Right forelimb (tissue), 1 donor: Measurements from ENCODE around the gene IL17D.
"Not testable (repeated sequence)": the region's sequence is repeated elsewhere in the genome, so short reads cannot be mapped to it uniquely, and the experiment has no call there.

Experiments used
- DNase-seq: peaks from one replicate; pipeline ENCODE4 v3.0.0-alpha.2; 2018

IL17D gene

DNA sequence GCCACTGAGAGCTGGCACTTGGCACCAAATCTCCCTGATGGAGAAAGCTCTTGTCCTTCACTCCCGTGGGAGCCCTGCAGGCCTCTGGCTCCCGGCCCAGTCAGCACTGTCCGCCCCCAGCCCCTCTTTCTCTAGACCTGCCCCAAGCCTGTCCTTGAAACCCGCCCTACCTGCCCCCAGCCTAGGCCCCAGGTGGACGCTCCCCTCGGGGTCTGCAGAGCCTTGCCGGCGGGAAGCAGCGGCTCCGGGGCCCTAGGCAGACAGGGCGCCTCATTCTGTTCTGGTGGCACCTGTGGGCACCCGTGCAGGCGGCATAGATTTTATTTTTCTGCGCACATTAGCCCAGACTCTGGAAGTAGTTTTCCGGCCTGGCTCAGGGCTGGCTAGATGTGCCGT, 17.6 kb downstream of the IL17D start:
- DNase-seq = no peak

DNA sequence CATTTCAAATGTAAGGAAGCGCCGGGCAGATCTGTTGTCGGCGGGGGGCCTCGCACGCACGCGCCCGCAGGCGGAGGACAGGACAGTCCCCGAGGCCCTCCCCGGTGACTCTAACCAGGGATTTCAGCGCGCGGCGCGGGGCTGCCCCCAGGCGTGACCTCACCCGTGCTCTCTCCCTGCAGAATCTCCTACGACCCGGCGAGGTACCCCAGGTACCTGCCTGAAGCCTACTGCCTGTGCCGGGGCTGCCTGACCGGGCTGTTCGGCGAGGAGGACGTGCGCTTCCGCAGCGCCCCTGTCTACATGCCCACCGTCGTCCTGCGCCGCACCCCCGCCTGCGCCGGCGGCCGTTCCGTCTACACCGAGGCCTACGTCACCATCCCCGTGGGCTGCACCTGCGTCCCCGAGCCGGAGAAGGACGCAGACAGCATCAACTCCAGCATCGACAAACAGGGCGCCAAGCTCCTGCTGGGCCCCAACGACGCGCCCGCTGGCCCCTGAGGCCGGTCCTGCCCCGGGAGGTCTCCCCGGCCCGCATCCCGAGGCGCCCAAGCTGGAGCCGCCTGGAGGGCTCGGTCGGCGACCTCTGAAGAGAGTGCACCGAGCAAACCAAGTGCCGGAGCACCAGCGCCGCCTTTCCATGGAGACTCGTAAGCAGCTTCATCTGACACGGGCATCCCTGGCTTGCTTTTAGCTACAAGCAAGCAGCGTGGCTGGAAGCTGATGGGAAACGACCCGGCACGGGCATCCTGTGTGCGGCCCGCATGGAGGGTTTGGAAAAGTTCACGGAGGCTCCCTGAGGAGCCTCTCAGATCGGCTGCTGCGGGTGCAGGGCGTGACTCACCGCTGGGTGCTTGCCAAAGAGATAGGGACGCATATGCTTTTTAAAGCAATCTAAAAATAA, 18.2 kb downstream of the IL17D start:
- DNase-seq = no peak

- DNase-seq = no peak
These were observed 24.4 kb downstream of the IL17D start for GRCh38 chr13:20727856-20728255.

DNA sequence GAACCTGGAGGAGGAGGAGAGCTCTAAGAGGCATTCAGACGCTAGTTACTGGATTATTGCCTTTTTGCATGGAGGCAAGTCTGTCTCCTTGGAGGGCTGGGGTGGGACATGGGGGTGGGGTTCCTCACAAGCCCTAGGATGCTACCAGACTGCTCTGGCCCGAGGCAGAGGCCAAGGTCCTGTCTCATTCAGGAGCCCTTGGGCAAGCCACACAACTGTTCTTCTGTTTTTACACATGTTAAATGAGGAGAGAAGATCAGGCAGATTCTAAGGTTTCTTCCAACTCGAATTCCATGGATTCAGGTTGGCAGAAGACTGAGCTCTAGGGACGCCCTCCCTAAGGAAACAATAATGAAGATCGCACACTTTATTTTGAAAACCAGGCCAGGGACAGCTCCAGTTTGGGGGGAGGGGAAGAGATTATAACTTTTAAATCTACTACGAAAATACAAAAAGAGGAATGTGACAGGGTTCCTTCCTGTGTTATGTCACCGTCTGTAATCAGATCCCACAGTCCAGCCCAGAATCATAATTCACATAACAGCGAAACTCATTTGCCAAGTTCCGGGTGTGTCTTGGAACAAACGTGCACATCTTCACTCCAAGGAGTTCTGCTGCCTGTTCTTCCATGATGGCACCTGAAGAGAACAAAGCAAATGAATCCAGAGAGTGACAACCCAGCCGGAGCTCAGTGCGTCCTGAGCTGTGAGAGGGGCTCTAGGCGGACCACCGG, 25.2 kb downstream of the IL17D start:
- DNase-seq = peak; percentile 70

GRCh38 chr13:20729633-20730585, 26.4 kb downstream of the IL17D start:
- DNase-seq = no peak

- DNase-seq = no peak
These were observed 35.1 kb downstream of the IL17D start for GRCh38 chr13:20738616-20739015.

DNA sequence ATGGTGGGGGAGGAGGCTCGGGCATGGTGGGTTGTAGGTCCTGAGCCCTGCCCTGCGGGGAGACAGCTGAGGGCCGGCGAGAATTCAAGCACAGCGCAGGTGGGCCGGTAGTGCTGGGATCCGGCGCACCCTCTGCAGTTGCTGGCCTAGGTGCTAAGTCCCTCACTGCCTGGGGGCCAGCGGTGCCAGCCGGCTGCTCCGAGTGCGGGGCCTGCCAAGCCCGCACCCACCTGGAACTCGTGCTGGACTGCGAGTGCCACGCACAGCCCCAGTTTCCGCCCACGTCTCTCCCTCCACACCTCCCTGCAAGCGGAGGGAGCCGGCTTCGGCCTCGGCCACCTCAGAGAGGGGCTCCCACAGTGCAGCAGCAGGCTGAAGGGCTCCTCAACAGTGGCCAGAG, 36.5 kb downstream of the IL17D start:
- no peak for DNase-seq

GRCh38 chr13:20743830-20744404, 40.4 kb downstream of the IL17D start:
- not testable (repeated sequence) for DNase-seq

DNA sequence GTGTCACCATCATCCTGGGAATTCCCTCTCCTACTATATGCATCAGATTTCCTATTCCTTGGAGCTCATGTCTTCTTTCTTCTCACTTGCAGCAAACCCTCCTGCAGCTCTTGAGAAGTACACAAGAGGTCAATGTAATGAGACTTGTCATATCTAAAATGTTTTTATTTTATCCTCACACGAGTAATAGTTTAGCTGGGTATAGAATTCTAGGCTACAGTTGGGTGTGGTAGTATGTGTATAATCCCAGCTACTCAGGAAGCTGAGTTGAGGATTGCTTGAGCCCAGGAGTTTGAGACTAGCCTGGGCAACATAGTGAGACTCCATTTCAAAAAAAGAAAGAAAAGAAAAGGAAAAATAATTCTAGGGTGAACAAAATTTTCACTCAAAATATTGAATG, 45.9 kb downstream of the IL17D start:
- DNase-seq = no peak

DNA sequence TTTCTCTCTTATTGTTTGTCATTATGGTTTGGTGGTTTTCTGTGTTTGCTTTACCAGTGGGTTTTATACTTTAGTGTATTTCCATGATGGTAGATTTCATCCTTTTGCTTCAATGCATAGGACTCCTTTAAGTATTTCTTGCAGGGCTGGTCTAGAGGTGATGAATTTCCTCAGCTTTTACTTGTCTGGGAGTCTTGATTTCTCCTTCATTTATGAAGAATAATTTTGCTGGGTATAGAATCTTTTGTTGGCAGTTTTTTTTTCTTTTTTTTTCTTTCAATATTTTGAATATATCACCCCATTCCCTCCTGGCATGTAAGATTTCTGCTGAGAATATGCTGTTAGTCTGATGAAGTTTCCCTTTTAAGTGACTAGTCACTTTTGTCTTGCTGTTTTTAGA, 50.5 kb downstream of the IL17D start:
- no peak for DNase-seq

- DNase-seq = no peak
These were observed 57.4 kb downstream of the IL17D start for GRCh38 chr13:20760872-20761271.

GRCh38 chr13:20767309-20767943, 63.9 kb downstream of the IL17D start:
- no peak for DNase-seq

DNA sequence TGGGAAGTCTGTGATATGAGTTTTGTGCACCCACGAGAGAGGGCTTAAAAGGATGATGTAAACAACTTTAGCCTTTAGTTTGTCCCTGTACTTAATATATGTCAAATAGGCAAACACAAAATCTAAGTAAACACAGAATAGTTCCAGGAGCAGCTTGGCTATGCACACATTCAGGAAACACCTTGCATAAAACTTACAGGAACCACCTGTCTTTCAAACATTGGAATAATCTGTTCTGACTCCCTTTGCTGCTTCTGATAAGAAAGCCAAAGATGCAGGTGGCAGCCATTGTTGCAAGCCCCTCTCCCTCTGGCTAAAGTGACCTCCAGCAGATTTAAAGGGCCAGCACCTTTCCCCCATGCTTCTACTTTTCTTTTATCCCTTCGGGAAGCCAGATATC, 65.6 kb downstream of the IL17D start:
- no peak for DNase-seq

- no peak for DNase-seq
These were observed 66.3 kb downstream of the IL17D start for GRCh38 chr13:20769834-20770233.
